HFFc6 (cell line): ENCODE data around the gene EXOC4. TPM values are rescaled to one million over a fixed set of nuclear protein-coding genes. Genes with fewer than 3 reads are reported as not detected.

Source experiments
- DNase-seq: peaks from one replicate; pipeline ENCODE4 v3.0.0-alpha.2; 2018
- H3K27ac Mint-ChIP-seq: 2 replicates; pipeline ENCODE4 v1.8.0; 2020; ENCODE audit warnings: mild to moderate bottlenecking, mixed read lengths
- H3K27me3 Mint-ChIP-seq: 2 replicates; pipeline ENCODE4 v1.8.0; 2021; ENCODE audit warnings: mild to moderate bottlenecking, moderate library complexity, mixed read lengths; ENCODE audit not compliant: insufficient read depth
- H3K36me3 Mint-ChIP-seq: 2 replicates; pipeline ENCODE4 v1.8.0; 2021; ENCODE audit warnings: low read depth, mixed read lengths
- H3K4me1 Mint-ChIP-seq: 2 replicates; pipeline ENCODE4 v1.8.0; 2020; ENCODE audit warnings: low read depth, mixed read lengths
- H3K4me3 Mint-ChIP-seq: 2 replicates; pipeline ENCODE4 v1.8.0; 2020; ENCODE audit warnings: mild to moderate bottlenecking, moderate library complexity, mixed read lengths
- H3K9me3 Mint-ChIP-seq: 2 replicates; pipeline ENCODE4 v1.8.0; 2020; ENCODE audit warnings: mild to moderate bottlenecking, mixed read lengths
- total RNA-seq, 6 experiments: library from RNA; stranded (reverse); fragmentation: NEBNext Ultra II Directional; extraction: Animal tissue kit (Norgen Biotek cat#: 25700); gene quantifications; 2 replicates in 1 of 6; 3 replicates in 5 of 6; pipeline ENCODE4 v1.2.3, GENCODE V29; 2021
- TF ChIP-seq, protein P1 (sequence below): fragments of 200-600 bp; sonication (generic); IDR thresholded peaks from 2 replicates; pipeline ENCODE4 v1.5.0; 2021; ENCODE audit warnings: antibody characterized with exemption, mild to moderate bottlenecking

EXOC4 gene
- total RNA-seq, 6 experiments from 2014 or later: 57.6 to 67.6 (median 61.4) TPM

DNA sequence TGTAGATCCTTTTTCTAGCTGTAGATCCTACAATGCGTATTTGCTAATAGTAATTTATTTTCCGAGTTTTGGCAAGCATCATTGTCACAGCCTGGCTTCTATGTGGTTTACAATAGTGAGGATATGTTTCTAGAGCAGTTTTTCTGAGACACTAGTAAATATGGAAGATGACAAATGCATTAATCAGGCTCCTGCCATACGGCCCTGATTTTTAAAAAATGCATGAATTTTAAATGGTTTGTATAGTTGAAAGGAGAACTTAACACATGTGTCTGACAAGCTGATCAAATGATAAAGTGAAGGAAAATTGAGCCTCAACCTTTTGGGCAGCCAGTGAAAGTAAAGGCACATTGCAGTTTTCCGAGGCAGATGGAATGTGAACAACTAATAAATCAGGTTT lies 354.1 kb downstream of the EXOC4 start:
- Mint-ChIP-seq H3K36me3 (no peaks in the 10 kb centered on the region), H3K27ac (no peak overlapping the region), H3K4me3 (no peak overlapping the region), H3K4me1 (peaks cover 12% of the 10 kb centered on the region), H3K9me3 (no peaks in the 10 kb centered on the region), H3K27me3 (no peaks in the 10 kb centered on the region; the same call in 1 of the 2 replicates)
- no peak for DNase-seq
- TF ChIP-seq, protein P1, sequence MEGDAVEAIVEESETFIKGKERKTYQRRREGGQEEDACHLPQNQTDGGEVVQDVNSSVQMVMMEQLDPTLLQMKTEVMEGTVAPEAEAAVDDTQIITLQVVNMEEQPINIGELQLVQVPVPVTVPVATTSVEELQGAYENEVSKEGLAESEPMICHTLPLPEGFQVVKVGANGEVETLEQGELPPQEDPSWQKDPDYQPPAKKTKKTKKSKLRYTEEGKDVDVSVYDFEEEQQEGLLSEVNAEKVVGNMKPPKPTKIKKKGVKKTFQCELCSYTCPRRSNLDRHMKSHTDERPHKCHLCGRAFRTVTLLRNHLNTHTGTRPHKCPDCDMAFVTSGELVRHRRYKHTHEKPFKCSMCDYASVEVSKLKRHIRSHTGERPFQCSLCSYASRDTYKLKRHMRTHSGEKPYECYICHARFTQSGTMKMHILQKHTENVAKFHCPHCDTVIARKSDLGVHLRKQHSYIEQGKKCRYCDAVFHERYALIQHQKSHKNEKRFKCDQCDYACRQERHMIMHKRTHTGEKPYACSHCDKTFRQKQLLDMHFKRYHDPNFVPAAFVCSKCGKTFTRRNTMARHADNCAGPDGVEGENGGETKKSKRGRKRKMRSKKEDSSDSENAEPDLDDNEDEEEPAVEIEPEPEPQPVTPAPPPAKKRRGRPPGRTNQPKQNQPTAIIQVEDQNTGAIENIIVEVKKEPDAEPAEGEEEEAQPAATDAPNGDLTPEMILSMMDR: no peak

DNA sequence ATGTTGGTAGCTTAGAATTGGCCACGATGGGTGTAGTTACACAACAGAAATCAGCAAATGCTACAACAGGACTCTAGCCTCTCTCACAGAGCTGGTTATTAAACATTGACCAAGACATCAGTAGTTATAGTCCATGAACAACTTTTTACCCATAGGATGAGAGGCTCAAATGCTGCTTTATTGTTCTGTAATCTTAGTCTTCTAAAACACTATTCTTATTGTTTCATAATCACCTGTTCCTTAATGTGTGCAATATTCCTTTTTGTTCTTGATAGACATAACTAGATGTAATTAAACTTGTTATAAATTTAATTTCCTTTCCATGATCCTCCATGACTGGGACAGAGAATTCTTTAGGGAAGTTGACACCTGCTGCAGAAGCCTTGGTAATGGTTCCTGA lies 356.9 kb downstream of the EXOC4 start:
- Mint-ChIP-seq H3K4me3 (no peak overlapping the region), H3K9me3 (no peaks in the 10 kb centered on the region), H3K4me1 (peaks cover 21% of the 10 kb centered on the region), H3K27ac (no peak overlapping the region), H3K27me3 (no peaks in the 10 kb centered on the region; the same call in 1 of the 2 replicates), H3K36me3 (no peaks in the 10 kb centered on the region; the same call in 1 of the 2 replicates)
- TF ChIP-seq, protein P1: no peak
- DNase-seq: no peak

DNA sequence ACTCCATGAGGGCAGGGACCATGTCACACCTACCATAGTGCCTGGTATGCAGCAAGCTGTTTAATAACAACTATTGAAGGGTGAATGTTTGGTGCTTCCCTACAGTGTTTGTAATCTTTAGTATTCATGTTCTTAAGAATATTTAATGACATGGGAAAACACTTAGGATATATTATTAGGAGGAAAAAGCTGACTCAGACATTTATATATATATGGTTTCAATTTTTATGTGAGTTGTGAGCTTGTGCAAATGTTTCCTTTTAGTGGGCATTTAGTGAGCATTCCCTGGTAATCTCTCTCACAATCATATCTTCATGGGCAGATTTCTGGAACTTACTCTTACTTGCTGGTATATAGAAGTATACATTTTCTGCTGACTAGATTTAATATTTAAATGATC lies 359.1 kb downstream of the EXOC4 start:
- TF ChIP-seq, protein P1: no peak
- Mint-ChIP-seq H3K4me3 (no peak overlapping the region), H3K27ac (no peak overlapping the region), H3K36me3 (no peaks in the 10 kb centered on the region; the same call in 1 of the 2 replicates), H3K27me3 (no peaks in the 10 kb centered on the region; the same call in 1 of the 2 replicates), H3K4me1 (peaks cover 25% of the 10 kb centered on the region), H3K9me3 (no peaks in the 10 kb centered on the region)
- no peak for DNase-seq

DNA sequence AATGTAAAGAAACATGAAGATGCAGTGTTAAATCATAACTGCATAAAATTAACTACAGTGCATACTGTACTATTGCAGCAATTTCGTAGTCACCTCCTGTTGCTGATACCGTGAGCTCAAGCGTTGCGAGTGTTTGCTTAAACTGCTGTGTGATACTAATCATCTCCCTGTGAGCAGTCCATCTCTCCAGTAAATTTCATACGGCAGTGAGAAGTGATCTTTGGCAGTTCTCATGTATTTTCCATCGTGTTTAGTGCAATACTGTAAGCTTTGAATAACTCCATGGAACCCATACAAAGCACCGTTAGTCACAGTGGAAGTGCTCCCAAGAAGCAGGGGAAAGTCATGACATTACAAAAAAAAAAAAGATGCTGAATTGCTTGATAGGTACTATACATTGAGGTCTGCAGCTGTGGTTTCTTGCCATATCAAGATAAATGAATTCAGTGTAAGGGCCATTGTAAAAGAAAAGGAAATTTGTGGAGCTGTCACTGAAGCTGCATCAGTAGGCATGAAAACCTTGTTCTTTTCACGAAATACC lies 360.4 kb downstream of the EXOC4 start:
- H3K27me3 Mint-ChIP-seq: no peaks in the 10 kb centered on the region; the same call in 1 of the 2 replicates
- H3K36me3 Mint-ChIP-seq: no peaks in the 10 kb centered on the region; the same call in 1 of the 2 replicates
- TF ChIP-seq, protein P1: no peak
- H3K4me3 Mint-ChIP-seq: no peak overlapping the region
- peaks cover 23% of the 10 kb centered on the region for H3K4me1 Mint-ChIP-seq
- no peak for DNase-seq
- no peaks in the 10 kb centered on the region for H3K9me3 Mint-ChIP-seq
- H3K27ac Mint-ChIP-seq: no peak overlapping the region; the same call in 1 of the 2 replicates

DNA sequence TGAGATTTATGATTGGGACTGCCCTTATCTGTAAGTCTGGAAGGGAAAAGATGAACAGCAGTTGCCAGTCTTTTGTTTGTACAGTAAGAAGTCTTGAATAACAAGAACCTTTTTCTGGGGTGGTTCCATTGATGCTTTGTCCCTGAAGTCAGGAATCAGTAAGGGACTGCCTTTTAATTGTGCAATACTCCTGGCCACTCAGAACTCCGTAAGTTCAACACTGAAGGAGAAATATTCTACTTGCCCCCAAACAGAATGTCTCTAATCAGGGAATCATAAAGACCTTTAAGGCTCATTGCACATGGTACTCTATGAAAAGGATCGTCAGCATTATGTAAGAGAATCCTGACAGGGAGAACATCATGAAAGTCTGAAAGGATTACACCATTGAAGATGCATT lies 361.4 kb downstream of the EXOC4 start:
- Mint-ChIP-seq H3K36me3 (no peaks in the 10 kb centered on the region; the same call in 1 of the 2 replicates), H3K9me3 (no peaks in the 10 kb centered on the region), H3K4me1 (peaks cover 23% of the 10 kb centered on the region), H3K4me3 (no peak overlapping the region; the same call in 1 of the 2 replicates), H3K27me3 (no peaks in the 10 kb centered on the region; the same call in 1 of the 2 replicates), H3K27ac (peak overlapping the region; percentile 10; the same call in 1 of the 2 replicates)
- no peak for DNase-seq
- TF ChIP-seq, protein P1: no peak
